Inflammatory macrophage treated with lipopolysaccharide for 1 hour (primary cell): ENCODE data around the gene HAPLN3.

ENCODE experiments used
- DNase-seq, 2 donors: peaks; one replicate each; pipeline ENCODE4 v3.0.0-alpha.2; 2020 to 2022

The HAPLN3 gene

DNA sequence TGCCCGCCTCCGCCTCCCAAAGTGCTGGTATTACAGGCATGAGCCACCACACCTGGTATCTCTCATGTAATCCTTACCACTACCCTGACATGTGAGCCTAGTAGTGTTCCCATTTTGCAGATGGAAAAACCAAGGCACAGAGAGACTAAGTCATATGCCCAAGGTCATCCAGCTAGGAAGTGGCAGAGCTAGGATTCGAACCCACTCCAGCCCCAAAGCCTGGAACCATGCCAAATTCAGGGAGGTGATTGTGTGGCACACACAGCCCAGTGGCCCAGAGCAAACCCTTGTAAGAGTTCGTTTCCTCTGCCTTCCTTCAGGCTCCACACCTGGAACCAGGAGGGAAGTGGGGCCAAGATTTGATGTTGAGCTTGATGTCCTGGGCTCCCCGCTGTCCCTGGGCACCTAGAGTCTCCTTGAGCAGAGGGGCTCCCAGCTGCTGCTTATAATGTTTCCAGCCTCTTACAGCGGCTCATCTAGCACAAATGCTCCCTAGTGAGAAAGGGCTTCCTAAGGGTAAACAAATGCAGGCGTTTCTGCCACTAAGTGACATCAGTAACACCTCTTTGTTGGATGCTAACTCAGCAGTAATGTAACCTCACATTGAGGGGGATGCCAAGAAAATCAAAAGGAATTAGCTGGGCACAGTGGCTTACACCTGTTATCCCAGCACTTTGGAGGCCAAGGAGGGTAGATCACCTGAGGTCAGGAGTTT lies 3.6 kb downstream of the HAPLN3 start:
- DNase-seq, result no peak

DNA sequence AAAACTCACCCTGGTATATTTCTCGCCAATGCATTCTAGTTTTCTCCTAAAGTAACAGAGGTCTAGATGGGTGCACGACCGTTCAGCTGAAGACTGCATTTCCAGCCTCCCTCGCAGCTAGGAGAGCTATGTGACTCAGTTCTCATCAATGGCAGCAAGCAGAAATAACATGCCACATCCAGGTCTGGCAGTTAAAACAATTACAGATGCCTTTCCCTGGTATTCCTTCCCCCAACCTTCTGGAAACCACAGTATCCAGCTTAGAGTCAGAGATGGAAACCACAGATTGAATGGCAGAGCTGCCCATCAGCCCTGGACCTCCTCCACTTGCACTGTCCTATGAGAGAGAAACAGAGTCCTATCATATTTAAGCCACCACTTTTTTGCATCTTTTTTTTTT lies 4.8 kb downstream of the HAPLN3 start:
- DNase-seq, result no peak

DNA sequence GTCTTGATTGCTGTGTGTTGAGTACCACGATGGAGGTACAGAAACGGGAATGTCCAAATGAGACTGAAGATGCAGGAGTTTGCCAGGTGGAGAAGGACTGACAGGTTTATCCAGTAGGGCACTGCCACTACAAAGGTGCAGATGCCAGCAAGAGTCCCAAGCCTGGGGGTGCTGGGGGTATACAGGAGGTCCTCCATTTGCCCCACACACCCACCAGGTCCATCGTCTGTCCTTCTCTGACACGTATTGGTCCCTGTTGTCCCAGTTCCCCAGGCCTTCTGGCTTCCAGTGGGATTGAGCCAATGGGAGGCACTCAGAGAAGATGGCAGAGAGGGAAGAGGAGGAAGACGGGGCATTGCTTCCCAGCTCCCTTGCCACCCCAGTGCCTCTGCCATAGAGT lies 6.6 kb downstream of the HAPLN3 start:
- no peak for DNase-seq

DNA sequence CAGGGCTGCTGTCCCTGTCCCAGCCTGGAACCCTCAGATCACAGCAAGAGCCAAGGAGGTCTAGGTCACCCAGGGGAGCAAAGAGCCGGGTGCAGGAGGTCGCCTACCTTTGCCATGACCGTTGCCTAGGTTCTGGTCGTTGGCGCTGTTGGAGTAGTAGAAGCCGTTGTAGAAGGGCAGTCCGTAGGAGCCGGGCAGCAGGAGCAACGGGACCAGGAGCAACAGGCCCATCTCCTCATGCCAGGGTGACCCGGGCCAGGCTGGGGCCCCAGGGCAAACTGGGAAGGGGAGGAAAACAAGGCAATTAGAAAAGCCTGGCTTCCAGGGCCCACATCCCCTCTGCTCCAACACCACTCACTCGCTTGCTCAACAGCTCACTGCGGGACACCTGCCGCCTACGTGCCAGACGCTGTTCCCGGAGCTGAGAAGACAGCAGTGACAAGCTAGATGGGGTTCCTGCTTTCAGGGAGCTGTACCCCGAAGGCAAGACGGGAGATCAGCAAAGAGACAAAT lies 8.2 kb downstream of the HAPLN3 start:
- DNase-seq, result no peak

DNA sequence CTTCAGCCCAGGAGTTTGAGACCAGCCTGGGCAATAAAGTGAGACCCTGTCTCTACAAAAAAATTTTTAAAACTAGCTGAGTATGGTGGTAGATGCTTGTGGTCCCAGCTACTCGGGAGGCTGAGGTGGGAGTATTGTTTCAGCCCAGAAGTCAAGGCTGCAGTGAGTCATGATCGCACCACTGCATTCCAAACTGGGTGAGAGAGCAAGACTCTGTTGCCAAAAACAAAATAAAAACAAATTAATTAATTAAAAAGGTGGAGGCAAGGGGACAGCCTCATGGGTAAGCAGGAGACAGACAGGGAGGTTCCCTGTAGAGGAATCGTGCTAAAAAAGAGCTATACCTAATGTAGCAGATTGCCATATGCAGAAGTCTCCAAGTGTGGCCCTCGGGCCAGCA lies 12.6 kb downstream of the HAPLN3 start:
- no peak for DNase-seq

DNA sequence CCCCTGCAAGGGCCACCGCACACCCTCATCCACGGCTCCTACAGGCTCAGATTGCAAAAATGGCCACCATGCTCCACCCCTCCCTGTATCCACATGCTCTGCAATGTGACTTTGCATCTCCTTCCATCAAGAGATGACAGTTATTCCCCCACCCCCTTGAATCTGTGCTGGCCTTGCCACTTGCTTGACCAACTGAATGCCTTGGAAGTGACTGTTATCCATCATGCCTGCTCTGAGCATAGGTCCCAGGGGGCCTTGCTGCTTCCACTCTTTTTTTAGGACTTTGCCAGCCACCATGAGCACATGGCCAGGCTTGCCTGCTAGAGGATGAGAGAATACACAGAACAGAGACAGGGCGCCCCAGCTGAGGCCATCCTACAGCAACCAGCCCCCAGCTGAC lies 13.6 kb downstream of the HAPLN3 start:
- no peak for DNase-seq

DNA sequence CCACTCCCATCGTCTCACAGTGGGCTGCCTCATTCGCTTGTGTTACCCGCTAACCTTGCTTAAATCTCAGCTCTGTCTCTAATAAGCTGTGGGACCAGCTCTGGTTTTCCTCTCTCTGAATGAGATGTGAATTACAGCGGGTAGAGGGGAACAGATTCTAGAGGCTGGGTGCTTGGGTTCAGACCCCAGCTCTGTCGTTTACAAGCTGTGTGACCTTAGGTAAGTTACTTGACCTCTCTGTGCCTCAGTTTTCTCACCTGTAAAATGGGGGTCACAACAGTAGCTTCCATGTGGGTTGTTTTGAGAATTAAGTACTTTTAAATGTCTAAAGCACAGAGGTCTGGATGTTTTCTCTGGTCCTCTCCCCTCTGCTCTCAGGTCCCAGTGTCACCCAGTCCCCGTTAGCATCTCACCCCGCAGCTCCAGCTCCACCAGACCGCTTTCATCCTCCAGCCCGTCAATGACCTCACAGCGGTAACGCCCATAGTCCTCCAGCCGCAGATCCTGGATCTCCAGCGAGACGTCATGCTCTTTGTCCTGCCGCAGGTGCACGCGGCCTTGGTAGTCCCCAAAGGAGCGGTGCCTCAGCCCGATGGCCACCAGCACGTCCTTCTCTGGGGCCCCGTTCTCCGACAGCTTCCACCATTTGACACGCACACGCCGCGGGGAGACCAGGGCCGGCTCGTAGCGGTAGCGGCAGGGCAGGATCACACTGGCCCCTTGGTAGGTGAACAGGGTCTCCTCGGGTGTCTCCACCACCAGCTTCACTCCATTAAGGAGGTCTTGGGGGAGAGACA lies 14.2 kb downstream of the HAPLN3 start:
- DNase-seq, result no peak

DNA sequence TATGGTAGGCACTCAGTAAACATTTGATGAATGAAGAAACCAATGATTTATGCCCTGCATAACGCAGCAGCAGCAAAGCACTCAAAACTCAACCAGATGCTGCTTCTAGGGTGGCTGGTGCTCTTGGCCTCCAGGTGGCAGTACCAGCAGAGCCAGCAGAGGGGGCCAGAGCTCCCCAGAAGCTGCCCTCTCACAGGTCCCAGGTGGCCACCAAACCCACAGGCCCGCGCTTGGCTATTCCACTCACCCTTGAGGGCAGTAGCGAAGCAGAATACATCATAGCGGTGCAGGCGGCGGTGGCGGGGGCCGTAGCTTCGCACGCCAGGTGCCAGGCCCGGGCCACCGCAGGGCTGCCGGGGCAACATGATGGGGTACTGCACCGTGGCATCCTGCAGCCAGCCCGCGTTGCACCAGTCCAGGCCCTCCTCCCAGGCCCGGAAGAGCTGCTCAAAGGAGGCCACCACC lies 16.6 kb downstream of the HAPLN3 start:
- DNase-seq, result peak in 1 of 2 donors; percentile 23

DNA sequence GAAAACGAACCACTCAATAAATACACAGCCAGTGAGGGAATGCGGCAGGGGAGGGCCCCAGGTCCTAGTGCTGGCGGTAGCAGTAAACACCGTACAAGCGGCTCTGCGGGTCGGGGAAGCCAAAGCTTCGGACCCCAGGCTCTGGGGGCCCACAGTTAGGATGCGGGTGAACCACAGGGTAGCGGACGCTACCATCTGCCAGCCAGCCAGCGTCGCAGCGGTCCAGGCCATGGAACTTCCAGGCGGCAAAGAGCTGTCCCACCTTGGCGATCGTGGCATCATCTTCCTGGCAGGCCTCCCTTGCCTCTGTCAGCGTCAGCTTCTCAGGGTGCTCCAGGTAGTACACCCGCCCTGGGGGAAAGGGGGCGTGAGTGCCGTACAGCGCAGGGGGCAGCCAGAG lies 17.4 kb downstream of the HAPLN3 start:
- DNase-seq, result no peak

DNA sequence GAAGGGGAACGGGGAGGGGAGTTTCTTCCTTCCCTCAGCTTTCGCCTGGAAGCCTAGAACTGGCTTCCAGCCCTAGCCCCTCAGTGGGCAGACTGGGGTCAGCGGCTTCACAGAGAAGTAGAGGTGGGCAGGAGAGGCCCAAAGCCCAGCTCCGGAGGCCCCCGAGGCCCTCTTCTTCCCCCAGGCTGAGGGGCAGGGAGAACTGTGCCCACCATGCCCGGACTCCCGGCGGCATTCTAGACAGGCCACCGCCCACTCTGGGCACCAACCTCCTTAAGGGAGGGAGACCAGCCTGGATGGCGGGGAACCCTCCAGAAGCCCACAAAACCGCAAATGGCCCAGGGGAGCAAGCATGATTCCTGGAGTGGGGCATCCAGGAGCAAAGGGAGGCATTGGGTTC lies 17.9 kb downstream of the HAPLN3 start:
- DNase-seq, result no peak

DNA sequence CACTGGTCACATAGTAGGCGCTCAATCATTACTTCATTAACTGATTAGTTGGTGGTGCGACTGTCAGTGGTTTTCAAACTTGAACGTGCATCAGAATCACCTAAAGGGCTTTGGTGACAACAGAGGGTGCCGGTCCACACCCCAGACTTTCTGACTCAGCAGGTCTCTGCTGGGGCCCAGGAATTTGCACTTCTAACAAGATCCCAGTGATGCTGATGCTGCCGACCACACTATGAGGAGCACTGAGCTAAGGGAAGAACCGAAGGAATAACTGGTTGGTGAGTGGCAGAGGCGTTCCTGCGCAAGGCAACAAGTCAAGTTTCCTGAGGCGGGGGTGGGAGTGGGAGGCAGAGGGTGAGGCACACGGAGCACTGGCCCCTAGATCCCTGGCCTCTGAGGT lies 18.8 kb downstream of the HAPLN3 start:
- DNase-seq, result no peak

DNA sequence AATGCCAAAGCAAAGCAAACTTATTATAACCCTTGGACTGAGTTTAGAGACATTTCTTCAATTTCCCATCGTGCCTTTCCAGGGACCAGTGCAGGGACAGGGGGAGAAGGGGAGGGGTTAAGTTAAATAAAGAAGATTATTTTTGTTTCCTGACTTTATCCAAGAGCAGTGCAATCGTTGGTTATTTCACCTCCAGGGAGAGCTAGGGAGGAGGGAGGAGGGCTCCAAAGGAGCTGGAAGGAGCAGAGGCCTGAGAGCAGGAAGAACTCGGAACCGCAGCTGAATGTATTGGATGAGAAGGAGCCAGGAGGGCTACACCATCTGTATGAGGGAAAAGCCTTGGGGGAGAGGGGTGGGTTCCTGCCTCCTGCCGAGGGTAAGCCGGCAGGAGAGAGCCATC lies 20.7 kb downstream of the HAPLN3 start:
- DNase-seq, result no peak

DNA sequence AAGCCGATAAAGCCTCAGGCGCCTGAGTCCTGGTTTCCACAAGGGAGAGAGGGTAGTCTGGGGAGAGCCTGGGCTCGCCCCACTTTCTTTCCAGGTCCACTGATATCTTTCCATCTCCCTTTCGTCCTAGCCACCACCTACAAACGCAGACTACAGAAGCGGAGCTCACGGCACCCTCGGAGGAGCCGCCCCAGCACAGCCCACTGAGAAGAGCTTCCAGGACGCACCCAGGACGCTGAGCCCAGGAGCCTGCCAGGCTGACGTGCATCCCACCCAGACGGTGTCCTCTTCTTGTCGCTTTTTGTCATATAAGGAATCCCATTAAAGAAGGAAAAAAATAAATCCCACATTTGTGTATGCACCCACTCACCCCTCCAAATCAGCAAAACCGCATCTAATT lies 21.1 kb downstream of the HAPLN3 start:
- no peak for DNase-seq

DNA sequence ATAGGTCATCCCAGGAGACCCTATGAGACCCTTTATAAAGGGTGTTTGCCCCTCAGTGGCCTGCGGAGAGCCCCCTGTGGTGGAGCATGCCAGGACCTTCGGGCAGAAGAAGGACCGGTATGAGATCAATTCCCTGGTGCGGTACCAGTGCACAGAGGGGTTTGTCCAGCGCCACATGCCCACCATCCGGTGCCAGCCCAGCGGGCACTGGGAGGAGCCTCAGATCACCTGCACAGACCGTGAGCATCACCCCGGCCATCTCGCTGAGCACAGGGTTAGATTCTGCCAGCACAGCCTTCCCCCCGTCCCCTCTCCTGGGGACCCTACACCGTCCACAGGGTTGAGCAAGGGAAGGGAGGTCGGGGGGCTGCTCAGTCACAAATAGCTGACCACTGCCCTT lies 21.6 kb downstream of the HAPLN3 start:
- DNase-seq, result no peak

DNA sequence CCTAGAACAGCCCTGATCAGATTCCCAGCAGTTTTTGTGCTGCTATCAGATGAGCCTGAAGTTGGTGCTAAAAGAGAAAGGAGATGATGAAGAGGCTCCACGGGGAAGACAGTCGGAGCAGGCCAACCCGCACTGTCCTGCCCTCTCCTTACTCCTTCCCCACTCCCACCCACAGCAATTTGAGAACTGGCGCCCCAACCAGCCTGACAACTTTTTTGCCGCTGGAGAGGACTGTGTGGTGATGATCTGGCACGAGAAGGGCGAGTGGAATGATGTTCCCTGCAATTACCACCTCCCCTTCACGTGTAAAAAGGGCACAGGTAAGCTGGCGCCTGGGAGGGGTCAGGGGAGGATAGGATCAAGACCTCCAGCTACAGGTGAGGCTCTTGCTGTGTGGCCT lies 22.6 kb downstream of the HAPLN3 start:
- DNase-seq, result no peak

DNA sequence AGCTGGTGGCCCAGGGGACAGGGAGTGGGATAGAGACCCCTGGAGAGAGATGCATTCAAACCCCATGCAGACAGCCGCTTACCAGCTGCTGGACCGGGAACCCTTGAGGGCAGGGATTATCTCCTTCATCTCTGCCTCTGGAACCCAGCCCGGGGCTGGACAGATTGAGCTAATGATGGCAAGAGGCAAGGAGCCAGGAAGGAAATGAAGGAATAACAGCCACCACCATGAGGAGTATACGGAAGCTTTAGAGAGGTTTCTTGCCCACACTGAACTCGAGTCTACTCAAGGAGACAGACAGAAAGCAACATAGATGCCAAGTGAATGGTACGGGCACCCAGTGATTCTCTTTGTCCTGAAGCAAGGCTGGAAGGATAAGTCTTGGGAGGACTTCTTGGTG lies 23.2 kb downstream of the HAPLN3 start:
- no peak for DNase-seq

DNA sequence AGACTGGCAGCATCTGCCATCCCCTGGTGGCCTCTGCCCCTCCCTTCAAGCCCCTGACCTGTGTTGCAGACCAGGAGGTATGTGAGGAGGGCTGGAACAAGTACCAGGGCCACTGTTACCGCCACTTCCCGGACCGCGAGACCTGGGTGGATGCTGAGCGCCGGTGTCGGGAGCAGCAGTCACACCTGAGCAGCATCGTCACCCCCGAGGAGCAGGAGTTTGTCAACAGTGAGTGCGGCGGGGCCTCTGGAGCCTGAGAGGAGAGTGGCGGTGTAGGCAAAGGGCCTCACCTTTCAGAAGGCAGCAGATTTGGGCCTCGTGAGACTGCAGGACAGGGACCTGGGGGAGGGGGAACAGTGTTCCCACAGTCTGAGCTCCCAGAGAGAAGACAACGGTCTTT lies 24.0 kb downstream of the HAPLN3 start:
- DNase-seq, result no peak

DNA sequence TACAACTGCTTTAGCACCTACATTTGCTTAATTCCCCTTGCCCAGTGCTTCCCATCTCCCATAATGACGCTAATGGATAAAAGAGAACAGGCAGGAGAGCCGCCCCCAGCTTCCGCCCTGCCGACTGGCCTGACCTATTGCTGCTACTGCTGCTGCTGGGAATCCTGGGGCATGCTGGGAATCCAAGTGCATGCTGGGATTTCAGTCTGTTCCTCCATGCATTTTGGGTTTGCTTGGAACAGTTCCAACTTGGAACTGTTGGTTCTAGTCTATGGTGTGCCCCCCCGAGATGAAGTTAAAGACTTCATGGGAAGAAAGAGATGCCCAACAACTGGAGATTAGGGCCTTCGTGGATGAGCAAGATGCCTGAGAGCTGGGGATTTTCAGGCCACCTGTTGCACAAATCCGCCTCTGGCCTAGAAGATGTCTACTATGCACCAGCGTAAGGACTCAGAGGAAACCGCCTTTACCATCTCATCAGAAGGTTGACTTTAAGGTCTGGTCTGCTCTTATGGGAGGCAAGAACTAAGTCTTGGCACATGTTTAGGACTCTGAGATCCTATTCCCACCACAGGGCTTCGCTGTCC lies 29.0 kb downstream of the HAPLN3 start:
- no peak for DNase-seq

DNA sequence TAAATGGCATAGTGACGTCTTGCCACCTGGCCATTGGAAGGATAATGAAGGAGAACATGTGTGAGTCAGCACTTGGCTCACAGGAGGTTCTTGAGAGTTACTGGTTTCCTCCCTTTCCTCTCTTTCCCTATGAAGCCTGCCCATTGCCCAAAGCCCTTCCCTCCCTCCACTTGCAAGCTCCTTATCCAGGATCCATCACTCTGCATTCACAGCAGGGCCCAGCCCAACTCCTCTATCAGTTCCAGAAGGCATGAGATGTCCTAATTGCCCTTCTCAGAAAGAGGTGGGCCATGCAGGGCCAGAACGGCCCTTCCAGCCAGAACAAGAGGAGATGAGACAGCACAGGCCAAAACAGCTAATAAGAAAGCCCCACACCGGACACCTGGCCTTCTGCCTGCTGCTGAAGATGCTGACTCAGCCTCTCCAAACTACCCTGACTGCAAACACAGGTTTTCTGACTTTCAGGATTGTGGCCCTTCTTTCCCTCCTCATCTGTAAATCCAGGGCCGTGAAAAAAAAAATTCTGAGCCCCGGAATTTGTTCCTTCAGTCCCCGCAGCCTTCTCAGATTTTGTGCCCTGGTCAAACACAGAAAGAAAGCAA lies 29.7 kb downstream of the HAPLN3 start:
- no peak for DNase-seq

DNA sequence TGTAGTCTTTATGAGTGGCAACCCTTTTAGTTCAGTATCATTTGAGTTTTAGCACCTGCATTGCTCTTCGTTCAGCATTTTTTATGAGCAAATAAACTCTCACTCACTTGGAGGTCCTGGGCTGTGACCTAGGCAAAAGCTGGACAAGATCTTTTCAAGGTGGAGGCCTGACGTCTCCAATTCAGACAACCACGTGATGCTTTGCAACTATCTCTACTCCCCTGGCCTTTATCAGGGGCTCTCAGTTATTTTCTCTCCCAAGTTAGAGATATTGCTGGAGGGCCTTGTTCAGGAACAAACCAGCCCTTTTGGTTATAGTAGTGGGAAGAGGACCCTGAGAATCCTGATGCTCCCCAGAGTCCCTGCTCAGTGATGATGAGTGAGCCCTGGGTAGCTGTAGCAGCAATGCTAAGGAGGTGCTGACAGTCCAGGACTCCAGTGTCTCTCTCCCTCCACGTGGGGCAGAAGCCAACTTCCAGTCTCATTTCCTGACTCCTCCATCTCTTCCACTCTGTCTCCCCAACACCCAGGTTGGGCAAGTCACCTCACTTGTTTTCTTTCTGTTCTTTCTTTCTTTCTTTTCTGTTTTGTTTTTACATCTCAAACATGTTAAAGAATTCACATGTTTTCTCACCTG lies 30.4 kb downstream of the HAPLN3 start:
- DNase-seq, result no peak

DNA sequence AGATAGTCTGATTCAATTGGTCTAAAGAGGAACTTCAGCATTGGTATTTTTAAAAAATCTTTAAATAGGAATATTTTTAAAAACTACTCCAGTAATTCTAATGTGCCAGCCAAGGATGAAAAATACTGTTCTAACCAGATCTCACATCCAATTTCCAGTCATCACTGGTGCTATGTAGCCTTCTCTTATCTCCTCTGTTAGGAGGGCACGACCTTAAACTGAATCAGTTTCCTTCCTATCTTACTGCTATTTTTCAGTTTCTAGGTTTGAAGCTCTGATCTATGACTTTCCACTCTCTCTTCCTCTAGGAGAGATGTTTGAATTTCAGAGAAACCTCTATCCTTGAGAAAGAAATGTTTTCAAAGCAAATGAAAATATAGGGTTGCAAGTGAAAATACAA lies 31.9 kb downstream of the HAPLN3 start:
- no peak for DNase-seq

DNA sequence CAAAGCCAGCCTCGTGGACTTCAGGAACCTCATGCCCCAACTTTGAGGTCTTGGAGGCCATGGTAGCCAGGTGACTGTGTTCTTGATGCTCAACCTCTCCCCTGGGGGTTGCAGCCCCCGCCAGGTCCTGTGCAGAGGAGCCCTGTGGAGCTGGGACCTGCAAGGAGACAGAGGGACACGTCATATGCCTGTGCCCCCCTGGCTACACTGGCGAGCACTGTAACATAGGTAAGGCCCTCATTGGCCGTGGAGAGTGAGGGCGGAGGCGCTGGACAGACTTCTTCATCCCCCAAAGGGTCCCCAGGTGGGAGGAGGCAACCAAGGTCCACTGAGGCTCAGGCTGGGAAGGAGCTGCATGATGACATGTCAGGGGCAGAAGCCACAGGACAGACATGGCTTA lies 35.1 kb downstream of the HAPLN3 start:
- DNase-seq, result no peak

DNA sequence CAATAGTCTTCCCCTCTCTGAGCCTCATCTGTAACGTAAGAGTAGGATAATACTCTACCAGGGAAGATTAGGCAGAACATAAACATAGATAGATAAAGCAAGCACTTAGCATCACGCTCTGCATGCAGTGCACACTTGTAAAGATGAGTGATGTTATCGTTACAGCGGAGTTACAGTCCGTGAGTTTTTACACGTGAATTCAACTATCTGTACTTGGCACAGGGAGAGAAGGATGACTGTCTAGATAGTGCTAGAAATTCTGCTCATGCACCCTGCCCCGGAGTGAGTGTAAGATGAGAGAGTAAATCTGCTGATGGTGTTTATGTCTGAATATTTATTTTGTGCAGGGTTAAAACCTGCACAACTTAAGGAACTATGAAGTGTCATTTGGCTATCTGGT lies 35.8 kb downstream of the HAPLN3 start:
- DNase-seq, result no peak
